ENCODE data around the gene HNRNPL.
"Not testable (repeated sequence)": the region's sequence is repeated elsewhere in the genome, so short reads cannot be mapped to it uniquely, and the experiment has no call there.

The HNRNPL gene

DNA sequence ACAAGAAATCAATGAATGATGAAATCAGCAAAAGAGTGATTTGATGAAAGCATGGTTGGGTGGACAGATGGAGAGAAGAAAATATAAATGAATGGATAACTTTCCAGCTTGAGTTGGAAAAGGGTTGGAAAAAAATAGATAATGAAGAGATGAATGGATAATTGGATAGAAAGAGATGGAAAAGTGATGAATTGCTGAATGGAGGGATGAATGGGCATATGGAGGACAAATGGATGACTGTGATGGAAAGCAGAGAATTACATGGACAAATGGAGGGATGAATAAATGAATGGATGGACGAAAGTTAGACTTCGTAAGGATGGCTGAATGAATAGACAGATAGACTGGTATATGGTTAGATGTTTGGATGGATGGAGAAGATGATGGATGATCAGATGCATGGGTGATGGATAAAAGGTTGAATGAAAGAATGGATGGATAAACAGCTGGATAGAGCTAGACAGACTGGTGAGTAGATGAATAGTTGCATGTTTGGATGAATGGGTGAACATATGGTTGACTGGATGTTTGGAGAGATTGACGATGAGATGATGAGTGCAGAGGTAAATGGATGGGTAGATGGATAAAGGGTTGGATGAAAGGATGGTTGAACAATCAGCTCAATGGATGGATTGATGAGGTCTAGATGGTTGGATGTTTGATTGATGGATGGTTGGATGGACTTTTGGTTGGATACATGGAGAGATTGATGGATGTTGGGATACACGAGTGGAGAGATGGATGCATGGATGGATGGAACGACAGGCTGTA, 49.0 kb downstream of the HNRNPL start:
- Histone ChIP-seq H3K27me3 (ENCODE audit: insufficient read depth, insufficient read length) (no peaks in the 10 kb centered on the region), H3K36me3 (ENCODE audit: insufficient read depth, insufficient read length, low read length) (no peaks in the 10 kb centered on the region), H3K9ac (ENCODE audit: insufficient read length, low read depth) (no peak overlapping the region), H3K9me3 (ENCODE audit: insufficient read depth, low read length) (peaks cover 6% of the 10 kb centered on the region; the same call in 1 of the 2 replicates), H3K4me1 (ENCODE audit: insufficient read depth, insufficient read length) (no peaks in the 10 kb centered on the region), H3K4me3 (ENCODE audit: insufficient read length, low read depth) (no peak overlapping the region)
- DNase-seq (ENCODE audit: low read depth, low spot score) = no peak
- TF ChIP-seq ZNF274 (IDR thresholded peaks at IDR 0.05; ENCODE audit: low read depth, low read length) (no peak), YY1 (IDR thresholded peaks at IDR 0.05; ENCODE audit: insufficient read depth, insufficient read length) (no peak), SUZ12 (IDR thresholded peaks at IDR 0.05; ENCODE audit: extremely low read depth, insufficient read depth, insufficient read length) (no peak)

DNA sequence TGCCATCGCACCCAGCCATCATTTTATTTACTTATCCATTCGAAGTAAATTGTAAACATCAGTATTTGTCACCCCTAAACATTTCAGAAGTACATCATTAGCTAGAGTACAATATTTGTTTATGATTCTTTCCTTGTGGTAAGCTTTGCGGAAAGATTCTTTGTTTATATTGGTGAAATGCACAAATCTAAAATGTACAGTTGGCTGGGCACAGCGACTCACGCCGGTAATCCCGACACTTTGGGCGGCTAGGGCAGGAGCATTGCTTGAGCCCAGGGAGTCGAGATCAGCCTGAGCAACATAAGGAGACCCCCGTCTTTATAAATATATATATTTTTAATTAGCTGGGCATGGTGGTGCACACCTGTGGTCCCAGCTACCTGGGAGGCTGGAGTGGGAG, 50.7 kb downstream of the HNRNPL start:
- no peak overlapping the region for H3K4me3 ChIP-seq (ENCODE audit: insufficient read length, low read depth)
- peaks cover 6% of the 10 kb centered on the region; the same call in 1 of the 2 replicates for H3K9me3 ChIP-seq (ENCODE audit: insufficient read depth, low read length)
- H3K36me3 ChIP-seq (ENCODE audit: insufficient read depth, insufficient read length, low read length) = no peaks in the 10 kb centered on the region
- no peaks in the 10 kb centered on the region for H3K27me3 ChIP-seq (ENCODE audit: insufficient read depth, insufficient read length)
- no peak overlapping the region for H3K9ac ChIP-seq (ENCODE audit: insufficient read length, low read depth)
- no peak for TF ChIP-seq ZNF274 (IDR thresholded peaks at IDR 0.05; ENCODE audit: low read depth, low read length)
- TF ChIP-seq YY1 (IDR thresholded peaks at IDR 0.05; ENCODE audit: insufficient read depth, insufficient read length) = no peak
- no peak for TF ChIP-seq SUZ12 (IDR thresholded peaks at IDR 0.05; ENCODE audit: extremely low read depth, insufficient read depth, insufficient read length)
- DNase-seq (ENCODE audit: low read depth, low spot score) = no peak
- no peaks in the 10 kb centered on the region for H3K4me1 ChIP-seq (ENCODE audit: insufficient read depth, insufficient read length)

DNA sequence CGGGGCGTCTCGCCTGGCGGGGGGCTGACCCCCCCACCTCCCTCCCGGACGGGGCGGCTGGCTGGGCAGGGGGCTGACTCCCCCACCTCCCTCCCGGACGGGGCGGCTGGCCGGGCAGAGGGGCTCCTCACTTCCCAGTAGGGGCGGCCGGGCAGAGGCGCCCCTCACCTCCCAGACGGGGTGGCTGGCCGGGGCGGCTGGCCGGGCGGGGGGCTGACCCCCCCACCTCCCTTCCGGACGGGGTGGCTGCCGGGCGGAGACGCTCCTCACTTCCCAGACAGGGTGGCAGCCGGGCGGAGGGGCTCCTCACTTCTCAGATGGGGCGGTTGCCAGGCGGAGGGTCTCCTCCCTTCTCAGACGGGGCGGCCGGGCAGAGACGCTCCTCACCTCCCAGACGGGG, 52.0 kb downstream of the HNRNPL start:
- not testable (repeated sequence) for H3K9ac ChIP-seq (ENCODE audit: insufficient read length, low read depth); DNase-seq (ENCODE audit: low read depth, low spot score)

DNA sequence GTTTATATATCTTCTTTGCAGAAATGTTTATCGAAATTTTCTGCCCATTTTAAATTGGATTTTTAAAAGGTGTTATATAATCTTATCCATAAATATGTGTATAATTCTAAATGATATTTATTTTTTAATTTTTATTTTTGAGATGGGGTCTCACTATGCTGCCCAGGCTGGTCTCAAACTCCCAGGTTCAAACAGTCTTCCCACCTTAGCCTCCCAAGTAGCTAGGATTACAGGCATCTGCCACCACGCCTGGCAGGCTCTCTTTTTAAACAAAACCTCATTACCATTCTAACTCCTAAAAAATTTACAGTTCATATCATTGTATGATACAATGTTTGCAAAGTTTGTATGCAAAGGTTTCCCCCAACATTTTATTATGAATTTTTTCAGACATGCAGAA, 53.6 kb downstream of the HNRNPL start:
- DNase-seq (ENCODE audit: low read depth, low spot score) = no peak
- Histone ChIP-seq H3K4me3 (ENCODE audit: insufficient read length, low read depth) (no peak overlapping the region), H3K9ac (ENCODE audit: insufficient read length, low read depth) (no peak overlapping the region), H3K4me1 (ENCODE audit: insufficient read depth, insufficient read length) (no peaks in the 10 kb centered on the region), H3K27me3 (ENCODE audit: insufficient read depth, insufficient read length) (no peaks in the 10 kb centered on the region), H3K9me3 (ENCODE audit: insufficient read depth, low read length) (peaks cover 6% of the 10 kb centered on the region; the same call in 1 of the 2 replicates), H3K36me3 (ENCODE audit: insufficient read depth, insufficient read length, low read length) (no peaks in the 10 kb centered on the region)
- no peak for TF ChIP-seq ZNF274 (IDR thresholded peaks at IDR 0.05; ENCODE audit: low read depth, low read length)
- TF ChIP-seq SUZ12 (IDR thresholded peaks at IDR 0.05; ENCODE audit: extremely low read depth, insufficient read depth, insufficient read length) = no peak
- no peak for TF ChIP-seq YY1 (IDR thresholded peaks at IDR 0.05; ENCODE audit: insufficient read depth, insufficient read length)

More for the DNA sequence above, 52.0 kb downstream of the HNRNPL start:
- not testable (repeated sequence) for H3K9me3 ChIP-seq (ENCODE audit: insufficient read depth, low read length); H3K4me3 ChIP-seq (ENCODE audit: insufficient read length, low read depth); H3K36me3 ChIP-seq (ENCODE audit: insufficient read depth, insufficient read length, low read length); H3K27me3 ChIP-seq (ENCODE audit: insufficient read depth, insufficient read length); H3K4me1 ChIP-seq (ENCODE audit: insufficient read depth, insufficient read length)

DNA sequence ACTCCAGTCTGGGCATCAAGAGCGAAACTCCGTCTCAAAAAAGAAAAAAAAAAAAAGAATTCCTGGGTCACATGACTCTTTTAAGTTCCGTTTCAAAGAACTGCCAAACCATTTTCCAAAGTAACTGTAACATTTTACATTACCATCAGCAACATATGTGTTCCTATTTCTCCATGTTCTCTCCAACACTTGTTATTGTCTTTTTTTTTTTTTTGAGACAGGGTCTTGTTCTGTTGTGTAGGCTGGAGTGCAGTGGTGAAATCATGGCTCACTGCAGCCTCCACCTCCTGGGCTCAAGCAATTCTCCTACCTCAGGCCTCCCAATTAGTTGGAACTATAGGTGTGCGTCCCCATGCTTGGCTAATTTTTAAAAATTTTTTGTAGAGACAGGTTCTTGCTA, 54.2 kb downstream of the HNRNPL start:
- no peaks in the 10 kb centered on the region for H3K27me3 ChIP-seq (ENCODE audit: insufficient read depth, insufficient read length)
- no peak overlapping the region for H3K4me3 ChIP-seq (ENCODE audit: insufficient read length, low read depth)
- H3K9ac ChIP-seq (ENCODE audit: insufficient read length, low read depth) = no peak overlapping the region
- no peaks in the 10 kb centered on the region for H3K36me3 ChIP-seq (ENCODE audit: insufficient read depth, insufficient read length, low read length)
- no peaks in the 10 kb centered on the region for H3K4me1 ChIP-seq (ENCODE audit: insufficient read depth, insufficient read length)
- no peak for DNase-seq (ENCODE audit: low read depth, low spot score)
- no peak for TF ChIP-seq SUZ12 (IDR thresholded peaks at IDR 0.05; ENCODE audit: extremely low read depth, insufficient read depth, insufficient read length)
- TF ChIP-seq YY1 (IDR thresholded peaks at IDR 0.05; ENCODE audit: insufficient read depth, insufficient read length) = no peak
- TF ChIP-seq ZNF274 (IDR thresholded peaks at IDR 0.05; ENCODE audit: low read depth, low read length) = no peak
- H3K9me3 ChIP-seq (ENCODE audit: insufficient read depth, low read length) = peaks cover 6% of the 10 kb centered on the region; the same call in 1 of the 2 replicates

DNA sequence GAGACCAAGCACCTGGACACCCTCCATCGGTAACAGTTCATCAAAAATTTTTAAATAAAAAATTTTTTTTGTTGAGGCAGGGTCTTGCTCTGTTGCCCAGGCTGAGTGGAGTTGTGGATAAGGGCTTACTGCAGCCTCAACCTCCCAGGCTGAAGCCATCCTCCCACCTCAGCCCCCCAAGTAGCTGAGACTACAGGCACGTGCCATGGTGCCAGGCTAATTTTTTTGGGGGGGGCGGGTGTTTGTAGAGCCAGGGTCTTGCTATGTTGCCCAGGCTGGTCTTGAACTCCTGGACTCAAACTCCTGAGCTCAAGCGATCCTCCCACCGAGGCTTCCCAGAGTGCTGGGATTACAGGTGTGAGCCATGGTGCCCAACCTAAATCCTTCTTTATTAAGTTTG, 56.1 kb downstream of the HNRNPL start:
- DNase-seq (ENCODE audit: low read depth, low spot score) = no peak
- Histone ChIP-seq H3K36me3 (ENCODE audit: insufficient read depth, insufficient read length, low read length) (no peaks in the 10 kb centered on the region), H3K9me3 (ENCODE audit: insufficient read depth, low read length) (peaks cover under 1% of the 10 kb centered on the region; the same call in 1 of the 2 replicates), H3K4me1 (ENCODE audit: insufficient read depth, insufficient read length) (no peaks in the 10 kb centered on the region), H3K27me3 (ENCODE audit: insufficient read depth, insufficient read length) (no peaks in the 10 kb centered on the region), H3K4me3 (ENCODE audit: insufficient read length, low read depth) (no peak overlapping the region), H3K9ac (ENCODE audit: insufficient read length, low read depth) (no peak overlapping the region)
- no peak for TF ChIP-seq YY1 (IDR thresholded peaks at IDR 0.05; ENCODE audit: insufficient read depth, insufficient read length)
- TF ChIP-seq ZNF274 (IDR thresholded peaks at IDR 0.05; ENCODE audit: low read depth, low read length) = no peak
- no peak for TF ChIP-seq SUZ12 (IDR thresholded peaks at IDR 0.05; ENCODE audit: extremely low read depth, insufficient read depth, insufficient read length)

DNA sequence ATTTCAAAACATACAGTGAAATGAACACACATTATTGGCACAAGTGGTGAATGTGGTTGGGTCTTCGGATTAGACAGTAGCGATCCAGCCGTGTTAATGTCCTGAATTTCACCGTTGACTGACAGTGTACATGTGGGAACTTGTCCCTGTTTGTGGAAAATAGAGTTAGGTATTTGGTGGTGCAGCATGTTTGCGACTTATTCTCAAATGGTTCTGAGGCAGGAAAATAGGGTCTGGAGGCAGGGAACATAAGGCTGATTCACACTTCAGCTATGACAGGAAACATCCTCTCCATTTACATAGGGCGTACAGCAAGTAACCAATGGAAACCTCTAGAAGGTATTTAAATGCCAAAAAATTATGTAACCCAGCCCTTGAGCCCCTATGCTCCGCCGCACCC, 56.6 kb downstream of the HNRNPL start:
- Histone ChIP-seq H3K9ac (ENCODE audit: insufficient read length, low read depth) (no peak overlapping the region), H3K36me3 (ENCODE audit: insufficient read depth, insufficient read length, low read length) (no peaks in the 10 kb centered on the region), H3K9me3 (ENCODE audit: insufficient read depth, low read length) (no peaks in the 10 kb centered on the region), H3K4me3 (ENCODE audit: insufficient read length, low read depth) (no peak overlapping the region), H3K4me1 (ENCODE audit: insufficient read depth, insufficient read length) (no peaks in the 10 kb centered on the region), H3K27me3 (ENCODE audit: insufficient read depth, insufficient read length) (no peaks in the 10 kb centered on the region)
- TF ChIP-seq YY1 (IDR thresholded peaks at IDR 0.05; ENCODE audit: insufficient read depth, insufficient read length) (no peak), ZNF274 (IDR thresholded peaks at IDR 0.05; ENCODE audit: low read depth, low read length) (no peak), SUZ12 (IDR thresholded peaks at IDR 0.05; ENCODE audit: extremely low read depth, insufficient read depth, insufficient read length) (no peak)
- no peak for DNase-seq (ENCODE audit: low read depth, low spot score)
